GM10248 (cell line): ENCODE results near the gene PTK7.

Experiments used
- CTCF ChIA-PET: fragments of 300-600 bp; sonication (Branson Sonifier 250); formaldehyde crosslinking; extraction: SDS; loops from one replicate; lab custom pipeline; 2021; ENCODE audit warnings: antibody characterized with exemption; lab: Yijun Ruan, JAX
- POLR2A ChIA-PET: fragments of 350-650 bp; sonication (Branson Sonifier 250); formaldehyde crosslinking; extraction: SDS; loops from one replicate; lab custom pipeline; 2020; ENCODE audit warnings: antibody characterized with exemption; lab: Yijun Ruan, JAX
- DNase-seq: peaks from one replicate; pipeline ENCODE4 v3.0.0; 2012; ENCODE audit errors: extremely low spot score
- TF ChIP-seq, protein P1 (sequence below): IDR thresholded peaks from 2 replicates; pipeline ENCODE4 v1.5.1; 2012; ENCODE audit warnings: mild to moderate bottlenecking, low read depth; ENCODE audit errors: extremely low read depth, missing control alignments, control extremely low read depth

PTK7 gene

GRCh38 chr6:43097098-43097489 is 21.0 kb downstream of the PTK7 start:
- ChIA-PET POLR2A (no interaction called here), CTCF (interaction anchor here (1.1 to 2.7 kb wide), 4 partner anchors 10 to 47 kb away, joined by 3 to 11 read pairs (median 6); partner anchors contain the start of gene CUL7)
- TF ChIP-seq, protein P1, sequence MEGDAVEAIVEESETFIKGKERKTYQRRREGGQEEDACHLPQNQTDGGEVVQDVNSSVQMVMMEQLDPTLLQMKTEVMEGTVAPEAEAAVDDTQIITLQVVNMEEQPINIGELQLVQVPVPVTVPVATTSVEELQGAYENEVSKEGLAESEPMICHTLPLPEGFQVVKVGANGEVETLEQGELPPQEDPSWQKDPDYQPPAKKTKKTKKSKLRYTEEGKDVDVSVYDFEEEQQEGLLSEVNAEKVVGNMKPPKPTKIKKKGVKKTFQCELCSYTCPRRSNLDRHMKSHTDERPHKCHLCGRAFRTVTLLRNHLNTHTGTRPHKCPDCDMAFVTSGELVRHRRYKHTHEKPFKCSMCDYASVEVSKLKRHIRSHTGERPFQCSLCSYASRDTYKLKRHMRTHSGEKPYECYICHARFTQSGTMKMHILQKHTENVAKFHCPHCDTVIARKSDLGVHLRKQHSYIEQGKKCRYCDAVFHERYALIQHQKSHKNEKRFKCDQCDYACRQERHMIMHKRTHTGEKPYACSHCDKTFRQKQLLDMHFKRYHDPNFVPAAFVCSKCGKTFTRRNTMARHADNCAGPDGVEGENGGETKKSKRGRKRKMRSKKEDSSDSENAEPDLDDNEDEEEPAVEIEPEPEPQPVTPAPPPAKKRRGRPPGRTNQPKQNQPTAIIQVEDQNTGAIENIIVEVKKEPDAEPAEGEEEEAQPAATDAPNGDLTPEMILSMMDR = no peak
- no peak for DNase-seq

- no peak for DNase-seq
- TF ChIP-seq, protein P1 = no peak
- CTCF ChIA-PET = interaction anchor here (1.8 to 2.7 kb wide), 2 partner anchors 10 to 46 kb away, joined by 9 to 11 read pairs; no protein-coding TSS in a partner anchor
- POLR2A ChIA-PET = no interaction called here
Observed at GRCh38 chr6:43097502-43097901, 21.4 kb downstream of the PTK7 start.

DNA sequence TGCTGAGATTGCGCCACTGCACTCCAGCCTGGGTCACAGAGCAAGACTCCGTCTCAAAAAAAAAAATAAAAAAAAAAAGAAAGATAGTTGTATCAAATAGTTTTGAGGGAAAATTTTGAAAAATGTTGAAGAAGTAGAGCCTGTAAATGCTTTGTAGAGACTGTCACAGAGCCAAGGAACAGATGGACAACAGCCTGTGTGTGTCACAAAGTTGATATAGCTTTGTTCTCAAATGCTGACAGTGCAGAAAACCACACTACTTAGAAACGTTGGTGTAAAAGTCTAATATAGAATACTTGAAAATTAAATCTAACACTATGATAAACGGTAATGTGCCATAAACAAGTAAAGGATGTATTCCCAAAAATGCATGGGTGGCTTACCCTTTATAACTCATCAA is 25.4 kb downstream of the PTK7 start:
- ChIA-PET CTCF (no interaction called here), POLR2A (no interaction called here)
- TF ChIP-seq, protein P1 = no peak
- no peak for DNase-seq

DNA sequence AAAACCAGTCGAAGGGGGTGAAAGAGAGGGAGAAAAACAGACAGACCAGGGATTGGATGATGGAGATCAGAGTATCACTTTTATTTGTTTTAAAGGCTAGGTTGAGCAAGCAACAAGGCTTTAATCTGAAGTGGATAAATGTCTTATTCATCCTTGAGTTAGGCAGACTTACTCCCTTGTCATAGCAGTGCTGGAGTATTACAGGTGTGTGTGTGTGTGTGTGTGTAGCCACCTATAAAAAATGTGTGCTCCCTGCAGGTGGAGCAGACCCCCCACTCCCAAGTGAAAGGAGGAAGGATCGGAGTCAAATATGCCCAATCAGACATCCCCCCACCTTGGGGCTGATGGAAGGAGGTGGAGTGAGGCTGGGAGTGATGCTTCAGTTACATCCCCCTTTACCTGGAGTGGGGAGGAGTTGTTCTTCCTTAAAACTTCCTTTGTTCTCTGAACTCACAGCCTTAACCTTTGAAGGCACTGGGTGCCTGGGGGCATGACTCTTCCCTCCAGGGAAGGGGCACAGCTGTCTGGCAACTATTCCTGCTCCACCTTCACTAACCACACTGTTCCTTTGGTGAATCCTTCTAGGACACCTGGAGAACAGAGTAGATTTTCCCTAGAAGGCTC is 27.3 kb downstream of the PTK7 start:
- TF ChIP-seq, protein P1 = no peak
- ChIA-PET POLR2A (no interaction called here), CTCF (no interaction called here)
- no peak for DNase-seq

DNA sequence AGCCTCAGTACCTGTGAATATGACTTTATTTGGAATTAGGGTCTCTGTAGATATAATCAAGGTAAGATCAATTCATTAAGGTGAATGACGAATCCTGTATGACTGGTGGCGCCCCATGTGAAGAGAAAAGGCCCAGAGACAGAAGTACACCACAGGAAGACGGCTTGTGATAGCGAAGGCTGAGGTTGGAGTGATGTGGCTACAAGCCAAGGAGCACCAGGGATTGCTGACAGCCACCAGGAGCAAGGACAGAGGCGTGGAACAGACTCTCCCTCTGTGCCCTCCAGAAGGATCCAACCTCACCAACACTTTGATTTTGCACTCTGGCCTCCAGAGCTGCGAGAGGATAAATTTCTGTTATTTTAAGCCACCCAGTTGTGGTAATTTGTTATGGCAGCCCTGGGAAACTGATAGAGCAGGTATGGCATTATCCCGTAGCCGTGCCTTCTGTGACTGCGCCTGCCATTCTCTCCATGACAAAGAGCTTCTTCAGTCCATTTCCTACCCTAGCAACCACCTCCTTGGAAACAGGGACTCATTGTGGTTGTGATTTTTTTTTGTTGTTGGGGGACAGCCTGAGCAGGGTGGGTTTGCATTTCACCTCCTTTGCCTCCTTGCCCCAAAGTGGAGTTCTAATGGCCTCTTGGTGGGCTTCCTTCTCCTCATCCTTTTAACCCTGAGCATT is 29.6 kb downstream of the PTK7 start:
- CTCF ChIA-PET = no interaction called here
- no peak for DNase-seq
- POLR2A ChIA-PET = no interaction called here
- TF ChIP-seq, protein P1 = no peak

GRCh38 chr6:43107344-43108062 is 31.4 kb downstream of the PTK7 start:
- ChIA-PET CTCF (no interaction called here), POLR2A (no interaction called here)
- TF ChIP-seq, protein P1 = no peak
- no peak for DNase-seq
